GM18505 (cell line): Measurements from ENCODE around the gene SVIL.
"Not testable (repeated sequence)": the region's sequence is repeated elsewhere in the genome, so short reads cannot be mapped to it uniquely, and the experiment has no call there.

ENCODE experiments used
- ATAC-seq: cut with Tn5 transposase; IDR thresholded peaks from one replicate; pipeline ENCODE4 v1.9.1; 2021; ENCODE audit not compliant: unreplicated experiment
- POLR2A ChIP-seq: IDR thresholded peaks from 4 replicates; pipeline ENCODE4 v1.6.1; 2011; ENCODE audit warnings: borderline replicate concordance; ENCODE audit not compliant: insufficient read depth, insufficient read length; ENCODE audit errors: extremely low read depth

SVIL gene

DNA sequence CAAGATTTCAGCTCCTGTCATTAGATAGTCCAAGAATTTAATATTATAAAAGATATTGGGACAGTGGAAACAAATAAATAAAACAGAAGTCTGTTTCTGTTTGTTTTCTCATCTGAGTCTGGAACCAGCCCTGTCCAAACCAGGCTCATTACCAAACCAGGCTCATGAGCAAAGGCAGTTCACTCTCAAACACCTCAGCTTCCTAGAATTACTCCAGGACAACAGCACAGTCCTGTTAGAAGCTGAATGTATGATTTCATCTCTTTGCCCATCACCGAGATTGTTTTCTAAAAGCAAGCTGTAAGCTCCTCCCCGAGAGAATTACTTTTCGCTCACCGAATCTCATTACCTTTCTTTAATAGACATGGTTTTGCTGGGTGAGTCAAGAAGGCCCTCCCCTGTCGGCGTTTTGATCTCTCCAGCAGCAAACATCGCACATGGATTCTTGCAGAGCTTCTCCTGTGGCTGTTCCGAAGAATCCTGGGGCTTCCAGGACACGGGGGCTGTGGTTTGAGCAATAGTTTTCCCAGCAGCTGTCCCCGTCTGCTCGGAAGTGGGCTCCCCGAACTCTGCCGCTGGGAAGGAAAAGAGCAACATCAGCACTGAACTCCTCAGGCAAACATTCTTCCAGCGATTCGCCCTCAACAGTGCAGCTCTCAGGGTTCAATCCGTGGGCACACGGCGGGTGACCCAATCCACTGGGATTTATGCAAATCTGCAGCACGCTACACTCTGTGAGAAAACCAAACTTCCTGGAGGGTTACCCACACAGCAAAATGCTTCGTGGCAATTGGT is 112.5 kb downstream of the SVIL start:
- TF ChIP-seq POLR2A, result no peak
- no peak for ATAC-seq

- ATAC-seq, result no peak
- TF ChIP-seq POLR2A, result no peak
Measured at GRCh38 chr10:29519659-29520058, 115.1 kb downstream of the SVIL start.

- TF ChIP-seq POLR2A, result no peak
Measured at GRCh38 chr10:29517352-29517923, 117.3 kb downstream of the SVIL start.

GRCh38 chr10:29516309-29516932 is 118.3 kb downstream of the SVIL start:
- ATAC-seq, result not testable (repeated sequence)

More at GRCh38 chr10:29517352-29517923, 117.3 kb downstream of the SVIL start:
- ATAC-seq, result no peak

DNA sequence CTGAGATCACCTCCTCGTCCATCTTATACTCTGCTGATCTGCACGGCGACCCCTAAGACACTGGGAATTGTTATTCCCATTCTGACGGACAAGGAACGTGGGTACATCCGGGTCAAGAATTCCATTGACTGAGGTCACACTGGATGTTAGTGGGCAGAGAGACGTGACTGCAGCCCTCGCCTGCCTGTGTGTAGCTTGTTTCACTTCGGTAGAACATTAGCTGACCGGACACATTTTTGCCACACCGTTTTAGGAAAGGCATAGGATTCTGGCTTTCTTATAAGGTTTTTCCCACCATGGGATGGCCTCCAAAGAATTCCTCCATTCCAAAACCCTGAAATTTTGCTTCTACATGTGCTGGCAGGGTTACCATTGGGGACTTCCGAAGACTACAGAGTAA is 118.9 kb downstream of the SVIL start:
- ATAC-seq, result not testable (repeated sequence)

- not testable (repeated sequence) for ATAC-seq
Measured at GRCh38 chr10:29515104-29515503, 119.7 kb downstream of the SVIL start.

- ATAC-seq, result no peak
- no peak for TF ChIP-seq POLR2A
Measured at GRCh38 chr10:29514306-29514705, 120.5 kb downstream of the SVIL start.

GRCh38 chr10:29512425-29512974 is 122.3 kb downstream of the SVIL start:
- ATAC-seq, result no peak
- no peak for TF ChIP-seq POLR2A

DNA sequence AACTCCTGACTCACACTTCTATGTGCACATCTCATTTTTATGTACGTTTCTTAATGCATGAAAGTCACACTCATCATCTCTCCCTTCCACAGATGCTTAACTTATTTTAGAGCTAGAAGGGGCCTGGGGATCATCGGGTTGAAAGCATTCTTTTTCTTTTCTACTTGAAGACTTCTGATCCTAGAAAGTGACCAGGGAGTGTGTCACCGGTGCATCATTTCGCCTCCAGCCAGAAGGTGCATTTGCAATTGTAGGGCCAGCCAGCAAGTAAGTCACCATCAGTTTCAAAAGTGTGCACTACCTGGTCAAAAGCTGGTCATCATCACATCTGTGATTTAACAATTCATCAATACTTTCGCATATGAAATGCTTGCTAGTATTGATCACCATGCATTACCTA is 123.0 kb downstream of the SVIL start:
- ATAC-seq, result not testable (repeated sequence)

DNA sequence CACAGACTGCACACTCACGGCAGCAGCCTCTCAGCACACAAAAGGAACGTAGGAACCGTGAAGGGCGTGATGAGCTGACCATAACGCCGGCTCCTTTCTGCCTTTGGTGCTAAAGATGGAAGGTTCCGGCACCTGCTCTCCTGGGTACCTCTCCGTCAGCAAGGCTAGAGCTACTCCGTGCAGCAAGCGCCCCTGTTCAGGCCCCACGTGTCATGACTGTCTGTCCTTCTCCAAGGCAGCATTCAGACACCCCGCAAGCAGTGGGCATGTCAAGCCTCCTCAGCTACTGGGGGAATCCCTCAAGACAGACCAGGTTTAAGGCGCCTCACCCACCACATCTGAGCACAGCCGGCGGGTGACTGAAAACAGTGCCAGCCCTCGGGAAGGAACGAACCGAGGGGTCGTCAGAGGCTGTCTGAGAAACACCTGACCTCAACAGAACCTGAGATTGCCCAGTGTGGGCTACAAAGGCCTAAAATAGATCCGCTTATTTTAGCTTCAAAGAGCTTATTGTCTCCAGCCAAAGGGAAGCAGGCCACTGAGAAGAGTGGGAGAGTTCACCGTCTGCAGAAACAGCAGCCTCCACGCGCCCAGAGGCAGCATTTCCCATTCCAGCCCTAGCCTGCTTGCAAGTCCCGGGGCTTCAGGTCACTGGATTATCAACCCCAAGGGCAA is 124.2 kb downstream of the SVIL start:
- not testable (repeated sequence) for ATAC-seq

GRCh38 chr10:29508554-29509244 is 126.1 kb downstream of the SVIL start:
- TF ChIP-seq POLR2A, result no peak
- no peak for ATAC-seq

DNA sequence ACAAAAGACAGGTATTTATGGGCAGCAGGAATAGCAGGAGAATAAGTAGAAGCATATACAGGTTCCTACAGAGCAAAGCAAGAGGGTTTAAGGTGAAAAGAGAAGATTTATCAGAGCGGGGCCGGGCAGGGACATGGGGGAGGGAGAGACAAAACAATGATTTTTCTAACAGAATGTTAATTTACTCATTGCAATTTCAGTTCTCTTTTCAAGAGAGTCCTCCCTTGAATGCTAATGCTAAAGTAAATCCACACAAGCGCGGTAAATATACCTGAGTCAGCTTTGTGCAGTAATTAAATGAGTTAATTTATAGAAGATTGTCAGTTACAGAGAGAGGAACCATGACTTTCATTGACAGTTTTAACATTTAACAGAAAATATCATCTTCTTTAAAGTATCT is 127.0 kb downstream of the SVIL start:
- not testable (repeated sequence) for ATAC-seq

GRCh38 chr10:29506324-29506921 is 128.3 kb downstream of the SVIL start:
- ATAC-seq, result not testable (repeated sequence)
